Prostate gland (tissue), 2 donors: ENCODE results near the gene IL17RD. TPM values are rescaled to one million over a fixed set of nuclear protein-coding genes. Genes with fewer than 3 reads are reported as not detected.

Experiments
- DNase-seq: peaks from one replicate; pipeline ENCODE4 v3.0.0-alpha.2; 2019; ENCODE audit warnings: low spot score
- H3K27ac ChIP-seq, 2 donors: fragments of 200-600 bp; sonication (generic); 2 replicates each; pipeline ENCODE4 v1.5.1; 2017 to 2019
- H3K27me3 ChIP-seq: fragments of 200-600 bp; sonication (generic); replicated peaks from 2 replicates; pipeline ENCODE4 v1.5.1; 2019; ENCODE audit not compliant: insufficient read depth
- H3K36me3 ChIP-seq, 2 donors: fragments of 200-600 bp; sonication (generic); 1 replicate in 1 of 2; 2 replicates in 1 of 2; pipeline versions ENCODE4 v1.5.1 to v1.8.1; 2017 to 2019
- H3K4me1 ChIP-seq: fragments of 200-600 bp; sonication (generic); replicated peaks from 2 replicates; pipeline ENCODE4 v1.5.1; 2019
- H3K4me3 ChIP-seq, 2 donors: fragments of 200-600 bp; sonication (generic); 2 replicates each; pipeline ENCODE4 v1.5.1; 2017 to 2019
- H3K9me3 ChIP-seq: fragments of 200-600 bp; sonication (generic); 2 replicates; pipeline ENCODE4 v1.5.1; 2017
- CTCF ChIP-seq, 4 experiments: fragments of 200-600 bp in 2 of 4; fragments of 450-650 bp in 2 of 4; sonication (generic) in 2 of 4; IDR thresholded peaks; 1 replicate in 3 of 4; 2 replicates in 1 of 4; pipeline ENCODE4 v1.5.1; 2016 to 2019; ENCODE audit warnings: antibody characterized with exemption in 4 of 4, mild to moderate bottlenecking in 2 of 4, moderate library complexity in 2 of 4
- POLR2A ChIP-seq: fragments of 450-650 bp; IDR thresholded peaks from one replicate; pipeline ENCODE4 v1.6.1; 2016; ENCODE audit warnings: antibody characterized with exemption, mild to moderate bottlenecking
- POLR2AphosphoS5 ChIP-seq: sonication (generic); formaldehyde crosslinking; IDR thresholded peaks from one replicate; pipeline ENCODE4 v1.6.1; 2017; ENCODE audit warnings: antibody characterized with exemption
- WGBS: methylation state at CpG from one replicate; pipeline ENCODE4 v1.1.5; 2018; 5-methylcytosine and 5-hydroxymethylcytosine counted together
- intact Hi-C: fragments of 100-400 bp; cut with DNase I; formaldehyde crosslinking; loops from one replicate; pipeline ENCODE4 v1.14.2; 2022
- total RNA-seq, 2 donors: library from RNA; depleted of rRNA; stranded (reverse); fragments of >200 nt; gene quantifications; one replicate each; pipeline ENCODE4 v1.1.0, GENCODE V29; 2016

Gene IL17RD
- total RNA-seq, 2 donors from 2014 or later: 8.3 to 19.9 TPM

- DNase-seq: no peak
- H3K9me3 ChIP-seq: no peaks in the 10 kb centered on the region
- intact Hi-C loops: no loop called here
- no peaks in the 10 kb centered on the region for H3K4me1 ChIP-seq
- TF ChIP-seq POLR2A: no peak
- no peak for TF ChIP-seq POLR2AphosphoS5
- no peak for TF ChIP-seq CTCF (IDR thresholded peaks at IDR 0.05)
- 93% methylated on average over 2 of the region's 2 CpGs for WGBS
- no peak overlapping the region for H3K27ac ChIP-seq
- H3K4me3 ChIP-seq: no peak overlapping the region
- H3K27me3 ChIP-seq: no peaks in the 10 kb centered on the region
- H3K36me3 ChIP-seq: no peaks in the 10 kb centered on the region
Observed at GRCh38 chr3:57132674-57133073, 32.5 kb downstream of the IL17RD start.

GRCh38 chr3:57131210-57131588, 34.0 kb downstream of the IL17RD start:
- intact Hi-C loops: no loop called here
- WGBS: 76% methylated on average over 4 of the region's 4 CpGs
- no peak overlapping the region for H3K4me3 ChIP-seq
- no peaks in the 10 kb centered on the region for H3K27me3 ChIP-seq
- H3K27ac ChIP-seq: no peak overlapping the region
- no peak for DNase-seq
- no peaks in the 10 kb centered on the region for H3K36me3 ChIP-seq
- H3K4me1 ChIP-seq: no peaks in the 10 kb centered on the region
- TF ChIP-seq CTCF (IDR thresholded peaks at IDR 0.05) (no peak), POLR2AphosphoS5 (no peak), POLR2A (no peak)
- no peaks in the 10 kb centered on the region for H3K9me3 ChIP-seq

GRCh38 chr3:57130571-57131209, 34.5 kb downstream of the IL17RD start:
- intact Hi-C loops: no loop called here
- TF ChIP-seq POLR2AphosphoS5 (no peak), CTCF (IDR thresholded peaks at IDR 0.05) (no peak), POLR2A (no peak)
- WGBS: 78% methylated on average over 14 of the region's 14 CpGs

GRCh38 chr3:57128826-57129667, 36.1 kb downstream of the IL17RD start:
- Histone ChIP-seq H3K9me3 (no peaks in the 10 kb centered on the region), H3K27ac (peak overlapping the region in 1 of 2 donors; percentile 14), H3K36me3 (no peaks in the 10 kb centered on the region), H3K4me1 (no peaks in the 10 kb centered on the region), H3K4me3 (no peak overlapping the region), H3K27me3 (no peaks in the 10 kb centered on the region)
- 57% methylated on average over 14 of the region's 14 CpGs for WGBS
- no peak for DNase-seq
- TF ChIP-seq CTCF (IDR thresholded peaks at IDR 0.05) (no peak), POLR2A (no peak), POLR2AphosphoS5 (no peak)
- intact Hi-C loops: no loop called here

More at GRCh38 chr3:57130571-57131209, 34.5 kb downstream of the IL17RD start:
- H3K4me3 ChIP-seq: no peak overlapping the region
- no peaks in the 10 kb centered on the region for H3K27me3 ChIP-seq
- no peak overlapping the region for H3K27ac ChIP-seq
- H3K36me3 ChIP-seq: no peaks in the 10 kb centered on the region
- H3K9me3 ChIP-seq: no peaks in the 10 kb centered on the region
- no peaks in the 10 kb centered on the region for H3K4me1 ChIP-seq
- no peak for DNase-seq
